Choroid plexus epithelial cell (primary cell): ENCODE data around the gene ROMO1.
"Not testable (repeated sequence)": the region's sequence is repeated elsewhere in the genome, so short reads cannot be mapped to it uniquely, and the experiment has no call there.

ENCODE experiments used
- DNase-seq: peaks from one replicate; pipeline ENCODE4 v3.0.0-alpha.2; 2010; ENCODE audit warnings: low read depth
- H3K4me3 ChIP-seq: 2 replicates; pipeline ENCODE4 v1.5.1; 2011; ENCODE audit warnings: low read depth, mild to moderate bottlenecking, control low read depth, low read length, moderate library complexity
- CTCF ChIP-seq: conservative IDR thresholded peaks from 2 replicates; pipeline ENCODE4 v1.5.1; 2011; ENCODE audit warnings: low read depth, mild to moderate bottlenecking, control low read depth, inconsistent platforms, low read length, moderate library complexity

ROMO1 gene

GRCh38 chr20:35739294-35740163, 40.3 kb downstream of the ROMO1 start:
- peak overlapping the region; percentile 87 for H3K4me3 ChIP-seq
- DNase-seq = peak; percentile 65
- peak; percentile 44 for TF ChIP-seq CTCF

- TF ChIP-seq CTCF = peak; percentile 56
- peak; percentile 100 for DNase-seq
- H3K4me3 ChIP-seq = peak within 1 kb of the TSS; percentile 87
Observed at GRCh38 chr20:35741892-35742740, 42.9 kb downstream of the ROMO1 start, which contains the start of gene RBM39. TSS of gene RBM39 (minus strand) at chr20:35742260. CDS start at chr20:35740874, 1,386 bp downstream.

- no peak for TF ChIP-seq CTCF
Observed at GRCh38 chr20:35742741-35743523, 43.7 kb downstream of the ROMO1 start.

GRCh38 chr20:35743693-35744491, 44.7 kb downstream of the ROMO1 start:
- H3K4me3 ChIP-seq = peak overlapping the region; percentile 2
- DNase-seq = peak; percentile 42
- TF ChIP-seq CTCF = no peak

More at GRCh38 chr20:35742741-35743523, 43.7 kb downstream of the ROMO1 start:
- peak overlapping the region; percentile 72 for H3K4me3 ChIP-seq
- peak; percentile 48 for DNase-seq

GRCh38 chr20:35744492-35744841, 45.3 kb downstream of the ROMO1 start:
- DNase-seq, H3K4me3 ChIP-seq: not testable (repeated sequence)
